Neural progenitor cell (in vitro differentiated cells): ENCODE results near the gene EDN1. TPM values are rescaled to one million over a fixed set of nuclear protein-coding genes. Genes with fewer than 3 reads are reported as not detected.

Source experiments
- DNase-seq: peaks from one replicate; pipeline ENCODE4 v3.0.0-alpha.2; 2016; ENCODE audit warnings: low spot score
- H2AFZ ChIP-seq: fragments of 200-600 bp; sonication (generic); replicated peaks from 2 replicates; pipeline ENCODE4 v1.6.1; 2016; ENCODE audit warnings: antibody characterized with exemption
- H3F3A ChIP-seq: fragments of 200-600 bp; sonication (generic); 2 replicates; pipeline ENCODE4 v1.6.1; 2016; ENCODE audit warnings: antibody characterized with exemption, low read depth
- H3K27ac ChIP-seq: fragments of 200-600 bp; sonication (generic); 2 replicates; pipeline ENCODE4 v1.5.1; 2016; ENCODE audit warnings: mild to moderate bottlenecking
- H3K27me3 ChIP-seq: fragments of 200-600 bp; sonication (generic); 2 replicates; pipeline ENCODE4 v1.6.1; 2016; ENCODE audit warnings: mild to moderate bottlenecking, moderate library complexity
- H3K36me3 ChIP-seq: fragments of 200-600 bp; sonication (generic); 2 replicates; pipeline ENCODE4 v1.5.1; 2016
- H3K4me1 ChIP-seq: fragments of 200-600 bp; sonication (generic); 2 replicates; pipeline ENCODE4 v1.6.1; 2016; ENCODE audit warnings: mixed run types
- H3K4me2 ChIP-seq: fragments of 200-600 bp; sonication (generic); 2 replicates; pipeline ENCODE4 v1.6.1; 2016
- H3K4me3 ChIP-seq: fragments of 200-600 bp; sonication (generic); 2 replicates; pipeline ENCODE4 v1.5.1; 2016
- H3K79me2 ChIP-seq: fragments of 200-600 bp; sonication (generic); 2 replicates; pipeline ENCODE4 v1.6.1; 2016; ENCODE audit warnings: low read depth
- H3K9ac ChIP-seq: fragments of 200-600 bp; sonication (generic); 2 replicates; pipeline ENCODE4 v1.6.1; 2016
- H3K9me3 ChIP-seq: fragments of 200-600 bp; sonication (generic); 2 replicates; pipeline ENCODE4 v1.5.1; 2016; ENCODE audit warnings: low read depth
- H4K20me1 ChIP-seq: fragments of 200-600 bp; sonication (generic); 2 replicates; pipeline ENCODE4 v1.6.1; 2016; ENCODE audit warnings: low read depth
- H3K27ac Mint-ChIP-seq: 3 replicates; pipeline ENCODE4 v1.8.0; 2021; ENCODE audit warnings: mixed read lengths
- H3K27me3 Mint-ChIP-seq: 2 replicates; pipeline ENCODE4 v1.8.0; 2022; ENCODE audit warnings: low read depth, mild to moderate bottlenecking, inconsistent platforms, moderate library complexity, mixed read lengths; ENCODE audit not compliant: insufficient read depth
- H3K36me3 Mint-ChIP-seq: 3 replicates; pipeline ENCODE4 v1.8.0; 2021; ENCODE audit warnings: mixed read lengths
- H3K4me1 Mint-ChIP-seq: 3 replicates; pipeline ENCODE4 v1.8.0; 2021; ENCODE audit warnings: mixed read lengths
- H3K4me3 Mint-ChIP-seq: 3 replicates; pipeline ENCODE4 v1.8.0; 2021; ENCODE audit warnings: mild to moderate bottlenecking, moderate library complexity, mixed read lengths
- H3K9me3 Mint-ChIP-seq: 3 replicates; pipeline ENCODE4 v1.8.0; 2020; ENCODE audit warnings: mixed read lengths
- EZH2 ChIP-seq: fragments of 200-600 bp; sonication (generic); IDR thresholded peaks from 2 replicates; pipeline ENCODE4 v1.6.1; 2017; ENCODE audit warnings: antibody characterized with exemption, mild to moderate bottlenecking, moderate library complexity
- EZH2phosphoT487 ChIP-seq: fragments of 200-600 bp; sonication (generic); IDR thresholded peaks from 2 replicates; pipeline ENCODE4 v1.6.1; 2017; ENCODE audit warnings: antibody characterized with exemption
- total RNA-seq: library from RNA; depleted of rRNA; stranded (reverse); fragments of >200 nt; gene quantifications from 2 replicates; pipeline ENCODE4 v1.2.3, GENCODE V29; 2015; ENCODE audit warnings: low replicate concordance
- TF ChIP-seq, protein P1 (sequence below): fragments of 200-600 bp; sonication (generic); IDR thresholded peaks from 2 replicates; pipeline ENCODE4 v1.5.1; 2017; ENCODE audit warnings: antibody characterized with exemption, mild to moderate bottlenecking

Gene EDN1
- total RNA-seq, 1 donor from 2014 or later, result 2.9 TPM

DNA sequence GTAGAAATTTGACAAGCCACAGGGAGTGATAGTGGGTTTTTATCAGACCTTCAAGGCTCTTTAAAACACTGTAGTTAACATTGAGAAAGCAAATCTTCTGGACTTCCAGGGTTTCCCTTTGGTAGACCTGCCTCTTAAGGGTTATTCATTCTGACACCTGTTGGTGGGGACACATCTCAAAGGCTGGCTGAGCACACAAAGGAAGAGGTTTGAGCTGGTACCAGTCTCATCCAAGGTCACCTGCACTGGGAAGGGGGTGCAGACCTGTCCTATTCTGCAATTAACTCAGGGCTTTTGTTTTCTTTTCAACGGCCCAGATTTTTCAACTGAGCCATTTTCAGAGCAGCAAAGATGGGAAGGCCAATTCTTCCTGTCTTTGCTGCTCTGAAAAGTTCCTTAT is 45.6 kb downstream of the EDN1 start:
- H3K4me3 Mint-ChIP-seq, result no peak overlapping the region
- no peak overlapping the region for H3K9ac ChIP-seq
- no peaks in the 10 kb centered on the region for H3K79me2 ChIP-seq
- H3K27me3 Mint-ChIP-seq, result peaks cover 3% of the 10 kb centered on the region
- H3K4me1 Mint-ChIP-seq, result no peaks in the 10 kb centered on the region
- DNase-seq, result no peak
- peak overlapping the region; percentile 2 for H3K4me2 ChIP-seq
- no peaks in the 10 kb centered on the region for H3K27me3 ChIP-seq
- TF ChIP-seq EZH2 (no peak), EZH2phosphoT487 (no peak)
- TF ChIP-seq, protein P1, sequence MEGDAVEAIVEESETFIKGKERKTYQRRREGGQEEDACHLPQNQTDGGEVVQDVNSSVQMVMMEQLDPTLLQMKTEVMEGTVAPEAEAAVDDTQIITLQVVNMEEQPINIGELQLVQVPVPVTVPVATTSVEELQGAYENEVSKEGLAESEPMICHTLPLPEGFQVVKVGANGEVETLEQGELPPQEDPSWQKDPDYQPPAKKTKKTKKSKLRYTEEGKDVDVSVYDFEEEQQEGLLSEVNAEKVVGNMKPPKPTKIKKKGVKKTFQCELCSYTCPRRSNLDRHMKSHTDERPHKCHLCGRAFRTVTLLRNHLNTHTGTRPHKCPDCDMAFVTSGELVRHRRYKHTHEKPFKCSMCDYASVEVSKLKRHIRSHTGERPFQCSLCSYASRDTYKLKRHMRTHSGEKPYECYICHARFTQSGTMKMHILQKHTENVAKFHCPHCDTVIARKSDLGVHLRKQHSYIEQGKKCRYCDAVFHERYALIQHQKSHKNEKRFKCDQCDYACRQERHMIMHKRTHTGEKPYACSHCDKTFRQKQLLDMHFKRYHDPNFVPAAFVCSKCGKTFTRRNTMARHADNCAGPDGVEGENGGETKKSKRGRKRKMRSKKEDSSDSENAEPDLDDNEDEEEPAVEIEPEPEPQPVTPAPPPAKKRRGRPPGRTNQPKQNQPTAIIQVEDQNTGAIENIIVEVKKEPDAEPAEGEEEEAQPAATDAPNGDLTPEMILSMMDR, result no peak
- H3K9me3 ChIP-seq, result no peaks in the 10 kb centered on the region
- H2AFZ ChIP-seq, result no peak overlapping the region
- H3K36me3 Mint-ChIP-seq, result no peaks in the 10 kb centered on the region
- no peak overlapping the region for H3K27ac Mint-ChIP-seq
- peaks cover 12% of the 10 kb centered on the region for H3K4me1 ChIP-seq
- H3F3A ChIP-seq, result peaks cover 15% of the 10 kb centered on the region
- no peak overlapping the region for H3K4me3 ChIP-seq
- H3K27ac ChIP-seq, result no peak overlapping the region
- no peaks in the 10 kb centered on the region for H3K9me3 Mint-ChIP-seq
- no peaks in the 10 kb centered on the region for H4K20me1 ChIP-seq
- H3K36me3 ChIP-seq, result no peaks in the 10 kb centered on the region

DNA sequence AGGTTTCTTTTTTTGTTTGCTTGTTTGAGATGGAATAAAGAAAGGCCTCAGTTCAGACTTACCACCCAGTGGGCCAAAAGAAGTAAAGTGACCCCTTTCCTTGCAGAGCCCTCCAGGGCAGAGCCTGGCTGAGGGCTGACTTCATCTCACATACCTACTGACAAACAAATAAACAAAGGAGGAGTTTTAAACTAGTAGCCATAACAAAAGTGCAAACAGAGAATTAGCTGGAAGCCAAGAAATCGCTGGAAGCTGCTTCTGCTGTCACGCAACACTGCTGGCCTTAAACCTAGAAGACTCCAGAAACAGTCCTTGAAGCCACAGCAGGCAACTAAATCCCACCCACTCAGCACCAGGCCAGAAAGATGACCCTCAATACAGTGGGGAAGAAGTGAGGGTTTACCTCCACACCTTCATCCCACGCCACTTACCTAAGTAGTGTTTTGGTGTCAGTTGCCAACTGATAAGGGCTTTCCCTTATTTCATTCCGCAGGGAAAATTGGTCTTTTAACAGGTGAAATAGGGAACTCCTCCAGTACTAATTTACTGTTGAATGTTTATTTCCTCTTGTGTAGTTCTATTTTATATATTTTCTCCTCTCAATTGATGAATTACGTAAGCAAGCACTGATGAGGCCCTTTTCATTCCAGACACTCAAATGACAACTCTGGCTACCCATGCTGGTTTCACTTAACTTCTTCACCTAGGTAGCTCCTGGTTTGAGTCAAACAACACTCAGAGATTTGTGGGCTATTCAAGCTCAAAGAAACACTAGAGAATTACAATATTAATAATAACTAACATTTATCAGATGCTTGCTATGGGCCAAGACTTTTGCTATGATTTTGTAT is 46.2 kb downstream of the EDN1 start:
- Histone ChIP-seq H3K27me3 (no peaks in the 10 kb centered on the region), H3F3A (peaks cover 15% of the 10 kb centered on the region), H3K4me3 (no peak overlapping the region), H3K79me2 (no peaks in the 10 kb centered on the region), H3K36me3 (no peaks in the 10 kb centered on the region), H3K27ac (no peak overlapping the region), H2AFZ (no peak overlapping the region), H4K20me1 (no peaks in the 10 kb centered on the region), H3K9ac (no peak overlapping the region), H3K9me3 (no peaks in the 10 kb centered on the region), H3K4me2 (peak overlapping the region; percentile 2), H3K4me1 (peaks cover 15% of the 10 kb centered on the region)
- no peak overlapping the region for H3K27ac Mint-ChIP-seq
- TF ChIP-seq EZH2phosphoT487 (no peak), EZH2 (no peak)
- TF ChIP-seq, protein P1, result no peak
- H3K27me3 Mint-ChIP-seq, result peaks cover 3% of the 10 kb centered on the region
- peak; percentile 23 for DNase-seq
- no peak overlapping the region for H3K4me3 Mint-ChIP-seq
- H3K4me1 Mint-ChIP-seq, result no peaks in the 10 kb centered on the region
- no peaks in the 10 kb centered on the region for H3K9me3 Mint-ChIP-seq
- no peaks in the 10 kb centered on the region for H3K36me3 Mint-ChIP-seq

DNA sequence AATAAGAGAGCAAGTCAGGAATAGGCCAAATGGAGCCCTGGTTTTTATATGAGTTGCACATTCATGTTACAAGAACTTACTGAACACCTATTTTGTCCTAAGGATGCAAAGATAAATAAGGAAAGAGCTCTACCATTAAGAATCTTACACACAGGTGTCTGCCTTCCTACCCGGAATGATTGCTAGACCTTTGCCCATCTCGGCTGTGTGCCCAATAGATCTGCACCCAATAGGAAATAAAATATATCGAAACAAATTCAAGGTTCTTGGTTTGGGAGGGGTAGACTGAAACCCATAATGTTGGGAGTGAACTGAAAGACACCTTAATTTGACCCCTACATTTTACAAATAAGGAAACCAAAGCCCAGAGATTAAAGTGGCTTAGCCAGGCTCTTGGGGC is 48.9 kb downstream of the EDN1 start:
- H2AFZ ChIP-seq, result no peak overlapping the region
- no peak for DNase-seq
- Mint-ChIP-seq H3K27me3 (peaks cover 3% of the 10 kb centered on the region), H3K9me3 (no peaks in the 10 kb centered on the region), H3K36me3 (no peaks in the 10 kb centered on the region), H3K27ac (no peak overlapping the region), H3K4me1 (peaks cover 22% of the 10 kb centered on the region), H3K4me3 (no peak overlapping the region)
- H3K36me3 ChIP-seq, result no peaks in the 10 kb centered on the region
- H4K20me1 ChIP-seq, result no peaks in the 10 kb centered on the region
- no peaks in the 10 kb centered on the region for H3K79me2 ChIP-seq
- no peaks in the 10 kb centered on the region for H3K27me3 ChIP-seq
- H3K4me1 ChIP-seq, result peaks cover 30% of the 10 kb centered on the region
- H3F3A ChIP-seq, result peaks cover 15% of the 10 kb centered on the region
- no peak overlapping the region for H3K4me3 ChIP-seq
- TF ChIP-seq EZH2phosphoT487, result no peak
- TF ChIP-seq, protein P1, result no peak
- TF ChIP-seq EZH2, result no peak
- H3K9ac ChIP-seq, result no peak overlapping the region
- no peak overlapping the region for H3K27ac ChIP-seq
- no peak overlapping the region for H3K4me2 ChIP-seq
- H3K9me3 ChIP-seq, result no peaks in the 10 kb centered on the region
